Anterior cingulate cortex (tissue), 58 donors: Measurements from ENCODE around the gene EFCAB6.
A peak's percentile ranks its signal among the peaks of the same experiment; 100 is the strongest.

ENCODE experiments used
- DNase-seq, 58 donors: peaks; one replicate each; lab custom pipeline; 2025; lab: John Stamatoyannopoulos, UW

EFCAB6 gene

GRCh38 chr22:43754176-43754575 lies 57.9 kb downstream of the EFCAB6 start:
- no peak for DNase-seq

GRCh38 chr22:43753688-43754087 lies 58.4 kb downstream of the EFCAB6 start:
- no peak for DNase-seq

GRCh38 chr22:43750751-43751150 lies 61.4 kb downstream of the EFCAB6 start:
- DNase-seq: no peak

- DNase-seq: no peak
These were observed 62.6 kb downstream of the EFCAB6 start for GRCh38 chr22:43749473-43749872.

GRCh38 chr22:43747877-43748276 lies 64.2 kb downstream of the EFCAB6 start:
- no peak for DNase-seq

- DNase-seq: no peak
These were observed 65.0 kb downstream of the EFCAB6 start for GRCh38 chr22:43747058-43747457.

- DNase-seq: no peak
These were observed 66.2 kb downstream of the EFCAB6 start for GRCh38 chr22:43745783-43746356.

GRCh38 chr22:43745411-43745770 lies 66.7 kb downstream of the EFCAB6 start:
- no peak for DNase-seq

- DNase-seq: no peak
These were observed 67.2 kb downstream of the EFCAB6 start for GRCh38 chr22:43744700-43745410.

GRCh38 chr22:43743929-43744643 lies 68.0 kb downstream of the EFCAB6 start:
- DNase-seq: no peak

GRCh38 chr22:43743131-43743530 lies 69.0 kb downstream of the EFCAB6 start:
- DNase-seq: peak in 1 of 58 donors; percentile 17

GRCh38 chr22:43742154-43742950 lies 69.8 kb downstream of the EFCAB6 start:
- no peak for DNase-seq

- DNase-seq: peak in 13 of 58 donors; percentile 8 to 42 (median 23)
These were observed 71.4 kb downstream of the EFCAB6 start for GRCh38 chr22:43740587-43741270.

GRCh38 chr22:43739851-43740379 lies 72.2 kb downstream of the EFCAB6 start:
- no peak for DNase-seq

GRCh38 chr22:43737150-43737828 lies 74.8 kb downstream of the EFCAB6 start:
- DNase-seq: no peak

- DNase-seq: no peak
These were observed 75.5 kb downstream of the EFCAB6 start for GRCh38 chr22:43736651-43737050.

GRCh38 chr22:43734370-43735150 lies 77.5 kb downstream of the EFCAB6 start:
- no peak for DNase-seq

- DNase-seq: no peak
These were observed 79.0 kb downstream of the EFCAB6 start for GRCh38 chr22:43733138-43733537.

GRCh38 chr22:43731988-43732387 lies 80.1 kb downstream of the EFCAB6 start:
- DNase-seq: peak in 2 of 58 donors; percentile 10 to 28
